ENCODE results near the gene SOAT2.
"Not testable (repeated sequence)": the region's sequence is repeated elsewhere in the genome, so short reads cannot be mapped to it uniquely, and the experiment has no call there.

GRCh38 chr12:53094796-53095595 is 8.3 kb upstream of the SOAT2 start:
- TF ChIP-seq POLR2AphosphoS5, CTCF, POLR2A, EP300 (IDR thresholded peaks at IDR 0.05): not testable (repeated sequence)

Data from suprapubic skin (tissue), 4 donors.